H7 (cell line): ENCODE measurements around the gene MRPS6. TPM values are rescaled to one million over a fixed set of nuclear protein-coding genes. Genes with fewer than 3 reads are reported as not detected.
A peak's percentile ranks its signal among the peaks of the same experiment; 100 is the strongest.

Experiments used
- DNase-seq: peaks from one replicate; pipeline ENCODE4 v3.0.0; 2012
- H3K27me3 ChIP-seq: 2 replicates; pipeline ENCODE4 v1.6.0; 2011; ENCODE audit warnings: mild to moderate bottlenecking, low read length; ENCODE audit not compliant: control insufficient read depth, insufficient read depth
- H3K36me3 ChIP-seq: replicated peaks from 2 replicates; pipeline ENCODE4 v1.5.1; 2011; ENCODE audit warnings: low read length; ENCODE audit not compliant: control insufficient read depth, insufficient read depth
- H3K4me3 ChIP-seq: 2 replicates; pipeline ENCODE4 v1.5.1; 2011; ENCODE audit warnings: low read depth, mild to moderate bottlenecking, control low read depth, low read length, moderate library complexity; ENCODE audit not compliant: insufficient read depth
- total RNA-seq: library from RNA; depleted of rRNA; stranded (reverse); fragments of >200 nt; shearing (Covaris generic); gene quantifications from 2 replicates; pipeline ENCODE4 v1.2.3, GENCODE V29; 2014

MRPS6 gene
- total RNA-seq, 1 experiment from 2014 or later: 37.2 TPM

DNA sequence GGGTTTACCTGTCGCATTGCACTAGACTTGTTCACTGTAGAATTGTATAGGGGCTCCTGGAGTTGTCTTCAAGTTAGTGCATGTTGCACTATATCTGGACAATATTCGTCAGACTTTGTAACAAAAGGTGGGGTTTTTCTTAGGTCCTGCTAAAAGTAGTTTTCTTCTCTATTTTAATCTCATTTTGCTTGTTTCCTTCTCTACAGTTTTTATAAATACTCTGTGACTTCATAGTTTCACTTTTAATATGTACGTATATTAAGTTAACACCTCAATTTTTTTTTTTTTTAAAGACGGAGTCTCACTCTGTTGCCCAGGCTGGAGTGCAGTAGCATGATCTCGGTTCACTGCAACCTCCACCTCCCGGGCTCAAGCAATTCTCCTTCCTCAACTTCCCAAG, 26.5 kb upstream of the MRPS6 start:
- no peak overlapping the region for H3K4me3 ChIP-seq
- DNase-seq: no peak

DNA sequence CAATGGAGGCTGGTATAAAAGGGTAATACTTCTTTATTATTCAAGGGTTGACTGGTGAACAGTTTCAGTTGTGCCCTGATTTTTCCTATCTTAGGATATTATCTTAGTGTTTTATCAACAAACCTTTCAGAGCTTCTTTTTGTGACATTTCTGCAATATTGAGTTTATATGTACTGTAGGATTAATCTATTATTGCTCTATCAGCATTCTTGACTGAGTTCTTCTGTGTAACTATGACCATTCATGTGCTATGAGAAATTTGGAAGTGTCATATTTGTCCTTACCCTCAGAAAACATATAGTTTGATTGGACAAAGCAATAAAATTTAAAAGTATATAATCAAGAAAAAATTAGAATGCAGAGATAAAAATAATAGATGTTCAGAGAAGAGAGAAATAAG, 25.5 kb upstream of the MRPS6 start:
- H3K4me3 ChIP-seq: no peak overlapping the region
- no peaks in the 10 kb centered on the region for H3K36me3 ChIP-seq
- no peak for DNase-seq
- no peaks in the 10 kb centered on the region for H3K27me3 ChIP-seq

More for the DNA sequence above, 26.5 kb upstream of the MRPS6 start:
- Histone ChIP-seq H3K36me3 (no peaks in the 10 kb centered on the region), H3K27me3 (no peaks in the 10 kb centered on the region)

DNA sequence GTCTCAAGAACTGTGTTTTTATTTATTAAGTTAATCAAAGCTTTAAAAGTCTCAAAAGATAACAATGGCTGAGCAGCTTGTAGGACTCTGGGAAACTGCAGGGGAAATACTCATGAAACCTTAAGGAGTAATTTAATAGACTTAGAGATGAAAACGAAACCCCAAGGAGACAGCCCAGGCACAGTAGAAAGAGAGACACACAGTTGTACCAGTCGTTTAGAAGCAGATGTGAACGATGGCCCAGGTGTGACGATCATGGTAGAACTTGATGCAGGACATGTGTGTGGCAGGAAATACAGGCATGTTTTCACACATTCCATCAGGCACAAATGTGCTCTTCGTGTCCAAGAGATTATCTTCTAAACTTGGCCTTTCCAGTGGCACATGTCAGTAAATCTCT, 21.2 kb upstream of the MRPS6 start:
- Histone ChIP-seq H3K4me3 (no peak overlapping the region), H3K36me3 (no peaks in the 10 kb centered on the region), H3K27me3 (no peaks in the 10 kb centered on the region)
- no peak for DNase-seq

DNA sequence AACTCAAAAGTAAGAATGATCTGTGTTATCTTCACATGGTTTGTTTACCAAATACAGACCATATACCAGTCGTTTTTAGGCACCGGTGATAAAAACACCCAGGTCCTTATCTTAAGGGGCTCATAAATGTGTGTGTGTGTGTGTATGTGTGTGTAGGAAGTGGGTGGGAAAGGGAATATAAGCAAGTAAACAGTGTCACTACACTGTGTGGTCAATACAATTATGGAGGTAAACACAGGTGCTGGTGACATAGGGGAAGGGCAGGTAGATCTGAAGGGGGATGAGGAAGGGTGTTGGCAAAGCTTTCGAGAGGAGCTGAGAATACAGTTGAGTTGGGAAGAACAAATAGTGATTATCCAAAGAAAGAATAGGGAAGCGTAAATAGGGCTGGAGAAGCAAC, 19.1 kb upstream of the MRPS6 start:
- no peaks in the 10 kb centered on the region for H3K36me3 ChIP-seq

DNA sequence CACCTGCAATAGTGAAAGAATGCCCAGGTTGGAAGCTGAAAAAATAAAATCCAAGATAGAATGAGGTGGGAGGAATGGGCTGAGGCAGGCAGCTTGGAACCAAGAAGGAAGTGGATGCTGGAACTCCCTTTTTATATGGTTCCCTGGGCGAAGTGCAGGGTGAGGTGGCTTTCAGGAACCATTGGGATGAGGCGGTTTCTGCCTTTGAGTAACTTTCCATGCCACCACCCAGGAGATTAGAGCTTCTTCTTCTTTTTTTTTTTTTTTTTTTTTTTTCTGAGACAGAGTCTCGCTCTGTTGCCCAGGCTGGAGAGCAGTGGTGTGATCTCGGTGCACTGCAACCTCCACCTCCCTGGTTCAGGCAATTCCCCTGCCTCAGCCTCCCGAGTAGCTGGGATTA, 17.8 kb upstream of the MRPS6 start:
- no peaks in the 10 kb centered on the region for H3K36me3 ChIP-seq
- H3K4me3 ChIP-seq: no peak overlapping the region
- DNase-seq: no peak
- H3K27me3 ChIP-seq: no peaks in the 10 kb centered on the region

More for the DNA sequence above, 19.1 kb upstream of the MRPS6 start:
- Histone ChIP-seq H3K4me3 (no peak overlapping the region), H3K27me3 (no peaks in the 10 kb centered on the region)
- no peak for DNase-seq

DNA sequence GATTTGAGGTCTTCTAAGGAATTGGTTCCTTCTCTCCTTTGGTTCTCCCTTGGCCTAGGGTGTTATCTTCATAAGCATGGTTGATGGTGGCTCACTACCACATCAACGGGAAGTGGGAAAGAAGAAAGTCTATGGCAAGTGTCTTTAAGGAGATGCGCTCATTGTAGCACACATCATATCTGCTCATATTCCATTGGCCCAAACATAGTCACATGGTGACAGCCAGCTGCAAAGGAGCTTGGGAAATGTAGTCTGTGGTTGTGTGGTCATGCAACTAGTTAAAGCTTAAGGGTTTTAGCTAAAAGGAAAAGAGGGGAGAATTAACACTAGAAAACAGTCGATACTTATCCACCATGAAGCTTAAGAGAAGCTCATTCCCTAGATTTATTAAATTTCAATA, 11.4 kb upstream of the MRPS6 start:
- no peaks in the 10 kb centered on the region for H3K27me3 ChIP-seq
- no peak overlapping the region for H3K4me3 ChIP-seq
- DNase-seq: peak; percentile 52
- H3K36me3 ChIP-seq: no peaks in the 10 kb centered on the region

DNA sequence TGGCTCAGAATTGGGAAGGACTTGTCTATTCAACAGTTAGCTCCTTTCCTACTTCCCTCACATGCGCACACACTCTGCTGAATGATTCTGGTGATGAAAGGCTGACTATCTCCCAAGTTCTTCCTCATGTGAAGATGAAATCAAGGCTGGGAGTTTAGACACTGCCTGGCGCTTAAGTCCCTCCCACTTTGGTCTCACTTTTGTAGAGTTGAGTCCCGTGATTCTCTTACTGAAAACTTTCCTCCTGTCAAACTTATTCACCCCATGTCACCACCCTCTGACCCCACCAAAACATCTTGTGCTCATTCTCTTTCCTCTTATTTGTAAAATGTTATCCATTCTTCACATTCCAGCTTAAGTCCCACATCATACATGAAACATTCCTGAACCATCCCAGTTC, 8.4 kb upstream of the MRPS6 start:
- Histone ChIP-seq H3K27me3 (no peaks in the 10 kb centered on the region), H3K4me3 (no peak overlapping the region), H3K36me3 (no peaks in the 10 kb centered on the region)
- no peak for DNase-seq

DNA sequence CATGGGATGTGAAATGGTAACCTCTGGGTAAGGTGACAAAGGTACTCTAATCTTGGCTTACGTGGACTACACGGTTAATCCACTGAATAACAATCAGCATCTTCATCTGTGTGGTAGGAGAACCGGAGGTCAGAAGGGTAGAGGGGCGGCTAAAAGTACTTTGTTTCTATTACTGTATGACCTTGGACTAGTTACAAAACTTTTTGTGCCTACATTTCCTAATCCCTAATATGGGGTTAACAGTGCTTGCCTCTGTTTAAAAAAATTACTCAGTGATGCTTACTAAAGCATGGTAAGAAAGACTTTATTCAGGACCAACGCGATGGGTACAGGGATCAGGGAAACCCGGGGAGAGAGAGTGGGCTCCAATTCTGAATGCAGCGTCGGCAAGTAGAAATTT, 1.7 kb upstream of the MRPS6 start:
- DNase-seq: no peak
- H3K4me3 ChIP-seq: no peak overlapping the region
- peaks cover 5% of the 10 kb centered on the region for H3K27me3 ChIP-seq

DNA sequence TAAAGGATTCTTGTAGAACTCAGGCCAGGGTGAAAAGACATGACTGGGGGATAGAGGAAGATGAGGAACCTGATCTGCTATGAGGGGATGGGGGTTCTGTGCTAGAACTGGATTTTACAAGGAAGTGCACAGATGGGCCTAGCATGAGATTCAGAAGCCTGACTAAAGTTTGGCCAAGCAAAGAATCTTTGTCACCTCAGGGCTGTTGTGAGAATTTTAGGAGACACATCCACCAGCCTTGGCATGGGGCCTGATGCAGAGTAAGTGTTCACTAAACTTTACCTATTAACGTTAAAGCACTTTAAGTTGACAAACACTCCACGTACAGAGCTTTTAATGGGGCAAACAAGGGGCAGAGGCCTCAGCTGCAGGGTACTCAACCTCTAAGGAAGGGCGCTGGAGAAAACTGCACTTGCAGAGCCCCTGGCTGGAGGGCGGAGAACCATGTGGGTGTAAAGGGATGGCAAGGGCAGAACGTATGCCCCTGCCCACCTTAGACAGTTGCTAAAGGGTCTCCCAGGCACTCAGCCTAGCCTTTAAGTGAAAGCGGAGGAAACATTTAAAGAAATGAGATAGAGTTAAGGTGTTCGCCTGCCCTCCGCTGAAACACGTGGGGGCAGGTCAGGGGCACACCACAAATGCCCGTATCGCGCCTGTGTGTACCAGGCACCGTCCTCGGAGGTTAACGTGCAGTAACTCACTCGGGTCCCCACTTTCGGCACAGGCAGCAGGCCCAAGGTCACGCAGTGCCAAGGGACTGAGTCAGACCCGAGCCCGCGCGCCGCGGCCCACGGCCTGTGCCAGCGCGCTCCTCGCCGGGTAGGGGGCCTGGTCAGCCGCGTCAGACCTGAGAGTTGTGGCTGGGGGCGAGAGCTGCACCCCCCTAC, 990 bp upstream of the MRPS6 start:
- H3K36me3 ChIP-seq: no peaks in the 10 kb centered on the region; the same call in 1 of the 2 replicates
- no peak for DNase-seq
- H3K4me3 ChIP-seq: peak overlapping the region; percentile 57
- H3K27me3 ChIP-seq: peaks cover 5% of the 10 kb centered on the region

More for the DNA sequence above, 1.7 kb upstream of the MRPS6 start:
- H3K36me3 ChIP-seq: no peaks in the 10 kb centered on the region; the same call in 1 of the 2 replicates

DNA sequence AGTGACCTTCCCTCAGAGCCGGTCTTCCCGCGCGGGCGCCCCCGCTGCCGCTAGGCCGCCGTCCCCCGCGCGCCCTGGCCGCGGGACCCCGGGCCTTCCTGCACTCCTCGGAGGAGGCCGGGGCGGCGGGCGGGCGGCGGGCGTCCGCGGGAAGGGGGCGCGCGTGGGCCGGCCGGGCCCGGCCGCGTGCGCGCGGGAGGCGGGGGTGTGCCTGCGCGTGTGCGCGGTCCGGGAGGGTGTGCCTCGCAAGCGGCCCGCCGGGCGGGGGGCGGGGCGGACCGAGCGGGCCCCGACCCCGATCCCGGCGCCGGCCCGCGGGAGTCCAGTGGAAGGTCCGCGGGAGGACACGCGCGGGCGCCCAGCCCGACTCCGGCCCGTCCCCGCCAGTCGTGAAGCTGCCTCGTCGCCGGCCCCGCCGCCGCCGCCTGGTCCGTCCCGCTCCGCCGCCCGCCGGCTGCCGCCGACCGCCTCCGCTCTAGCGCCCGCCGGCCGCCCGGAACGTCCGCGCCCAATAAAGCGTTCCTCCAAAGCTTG, 438 bp downstream of the MRPS6 start:
- Histone ChIP-seq H3K36me3 (peaks cover 2% of the 10 kb centered on the region; the same call in 1 of the 2 replicates), H3K4me3 (peak overlapping the region; percentile 86), H3K27me3 (peaks cover 5% of the 10 kb centered on the region)
- DNase-seq: peak; percentile 76

DNA sequence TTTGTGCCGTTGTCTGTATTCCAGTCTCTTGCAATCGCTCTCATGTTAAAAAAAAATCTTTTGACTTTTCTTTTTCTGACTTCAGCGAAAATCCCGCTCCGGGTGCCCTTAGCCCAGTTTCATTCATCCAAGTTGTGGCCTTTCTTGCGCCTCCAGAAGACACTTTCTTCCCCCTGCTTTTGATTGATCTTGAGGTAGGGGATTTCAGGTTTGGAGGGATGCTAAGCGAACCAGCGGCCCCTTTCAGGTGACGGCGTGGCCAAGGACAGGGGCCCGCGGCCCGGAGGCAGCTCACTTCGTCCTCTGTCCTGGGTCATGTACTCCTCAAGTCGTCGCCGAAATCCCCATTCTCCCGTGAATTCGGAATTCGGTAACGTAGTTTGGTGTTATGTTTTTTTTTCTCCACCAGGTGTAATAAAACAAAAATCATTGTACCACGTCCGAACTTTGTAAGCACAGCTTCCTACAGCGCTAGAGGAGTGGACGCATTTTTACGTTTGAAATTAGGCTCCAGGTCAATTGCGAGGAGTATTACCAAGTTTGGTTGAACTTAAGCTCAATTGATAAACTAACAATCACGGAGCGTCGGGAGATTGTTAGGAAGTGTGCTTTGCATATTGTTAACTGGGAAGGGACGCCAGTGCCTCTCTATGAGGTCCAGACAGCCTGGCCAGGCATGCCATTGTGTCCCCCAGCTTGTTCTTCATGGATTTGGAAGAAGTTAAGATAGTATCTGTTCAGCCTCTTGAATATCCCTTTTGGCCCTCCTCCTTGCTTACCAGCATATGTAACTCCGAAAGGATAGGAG, 1.1 kb downstream of the MRPS6 start:
- H3K36me3 ChIP-seq: peaks cover 2% of the 10 kb centered on the region; the same call in 1 of the 2 replicates
- peak; percentile 47 for DNase-seq
- peak overlapping the region; percentile 86 for H3K4me3 ChIP-seq
- peaks cover 5% of the 10 kb centered on the region for H3K27me3 ChIP-seq

DNA sequence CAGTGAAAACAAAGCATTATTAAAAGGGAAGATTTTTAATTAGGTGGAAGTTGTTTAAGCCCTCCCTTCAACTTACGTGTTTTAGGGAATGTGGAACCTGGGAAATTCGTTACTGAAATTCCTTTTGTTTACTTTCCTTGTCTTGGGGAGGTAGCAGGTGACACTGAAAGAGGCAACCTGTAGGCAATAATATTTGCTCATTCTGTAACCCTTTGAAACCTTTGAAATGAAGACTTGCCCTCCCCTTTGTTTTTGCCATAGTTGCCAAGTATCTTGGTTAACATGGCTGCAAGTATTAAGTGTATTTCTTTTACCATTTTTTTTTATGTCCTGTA, 1.7 kb downstream of the MRPS6 start:
- Histone ChIP-seq H3K27me3 (peaks cover 5% of the 10 kb centered on the region), H3K36me3 (peaks cover 2% of the 10 kb centered on the region; the same call in 1 of the 2 replicates), H3K4me3 (no peak overlapping the region)
- no peak for DNase-seq

DNA sequence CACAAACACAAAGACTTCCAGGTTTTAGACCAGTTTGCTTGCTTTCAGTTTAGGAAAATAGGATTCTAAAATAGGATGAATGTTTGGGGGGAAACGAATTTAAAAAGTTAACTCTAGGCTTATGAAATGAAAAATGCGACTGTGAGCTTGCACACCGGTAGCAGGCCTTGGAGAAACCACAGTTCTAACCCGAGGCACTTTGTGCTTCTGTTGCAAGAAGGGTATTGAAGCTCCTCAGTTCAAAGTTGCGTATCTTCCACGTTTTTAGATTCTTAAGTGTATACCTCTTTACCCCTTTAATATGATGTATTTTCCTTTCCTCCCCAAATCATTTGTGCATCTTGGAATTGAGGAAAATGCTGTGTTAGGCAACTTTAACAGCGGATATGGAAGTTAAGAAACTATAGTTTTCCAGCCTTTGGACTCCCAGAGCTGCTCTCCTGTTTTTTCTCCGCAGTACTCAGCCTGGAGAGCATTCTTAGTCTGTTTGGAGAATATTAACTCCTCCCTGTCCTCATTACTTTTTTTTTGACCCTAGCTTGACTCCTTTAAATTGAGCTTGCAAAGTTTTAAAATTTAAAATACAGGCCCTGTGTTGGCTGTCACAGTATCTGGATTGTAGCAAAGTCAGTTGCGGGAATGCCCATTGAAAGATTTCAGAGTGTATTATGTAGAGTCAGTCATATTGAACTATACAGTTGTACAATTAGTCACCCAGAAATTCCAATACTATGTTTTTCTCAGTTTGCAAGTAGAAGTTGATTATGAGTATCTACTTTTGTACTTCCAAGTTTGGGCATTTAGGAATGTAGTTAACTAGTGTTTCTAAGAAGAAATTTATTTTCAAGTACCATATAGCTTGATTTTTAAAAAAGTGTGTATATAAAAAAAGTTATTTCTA, 2.6 kb downstream of the MRPS6 start:
- H3K36me3 ChIP-seq: peaks cover 2% of the 10 kb centered on the region; the same call in 1 of the 2 replicates
- peaks cover 5% of the 10 kb centered on the region for H3K27me3 ChIP-seq
- no peak for DNase-seq
- H3K4me3 ChIP-seq: no peak overlapping the region; the same call in 1 of the 2 replicates

DNA sequence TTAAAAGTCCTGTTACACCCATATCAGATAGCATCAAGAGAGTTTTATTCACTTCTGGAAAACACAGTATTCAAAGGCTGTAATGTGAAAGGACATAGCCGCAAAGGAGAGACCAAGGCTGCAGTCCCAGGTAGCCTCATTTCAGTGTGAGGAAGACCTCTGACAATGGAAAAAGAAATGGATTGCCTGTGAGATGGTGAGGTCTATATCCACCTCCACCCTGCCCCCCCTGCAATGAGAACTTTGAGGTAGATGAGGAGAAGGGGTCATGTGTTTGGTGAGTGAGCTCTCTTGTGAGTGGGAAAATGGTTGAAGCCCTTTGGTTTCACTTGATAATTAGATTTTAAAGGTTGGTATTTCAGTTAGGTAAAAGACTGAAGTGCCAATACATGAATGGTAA, 3.5 kb downstream of the MRPS6 start:
- no peak for DNase-seq
- peaks cover 2% of the 10 kb centered on the region; the same call in 1 of the 2 replicates for H3K36me3 ChIP-seq
- H3K4me3 ChIP-seq: no peak overlapping the region
- H3K27me3 ChIP-seq: peaks cover 5% of the 10 kb centered on the region
